Inferior parietal cortex (tissue), 1 donor: ENCODE results near the gene SDHAF2.
"Not testable (repeated sequence)": the region's sequence is repeated elsewhere in the genome, so short reads cannot be mapped to it uniquely, and the experiment has no call there.

Experiments used
- DNase-seq: peaks from one replicate; pipeline ENCODE4 v3.0.0-alpha.2; 2016; ENCODE audit errors: extremely low spot score

Gene SDHAF2

DNA sequence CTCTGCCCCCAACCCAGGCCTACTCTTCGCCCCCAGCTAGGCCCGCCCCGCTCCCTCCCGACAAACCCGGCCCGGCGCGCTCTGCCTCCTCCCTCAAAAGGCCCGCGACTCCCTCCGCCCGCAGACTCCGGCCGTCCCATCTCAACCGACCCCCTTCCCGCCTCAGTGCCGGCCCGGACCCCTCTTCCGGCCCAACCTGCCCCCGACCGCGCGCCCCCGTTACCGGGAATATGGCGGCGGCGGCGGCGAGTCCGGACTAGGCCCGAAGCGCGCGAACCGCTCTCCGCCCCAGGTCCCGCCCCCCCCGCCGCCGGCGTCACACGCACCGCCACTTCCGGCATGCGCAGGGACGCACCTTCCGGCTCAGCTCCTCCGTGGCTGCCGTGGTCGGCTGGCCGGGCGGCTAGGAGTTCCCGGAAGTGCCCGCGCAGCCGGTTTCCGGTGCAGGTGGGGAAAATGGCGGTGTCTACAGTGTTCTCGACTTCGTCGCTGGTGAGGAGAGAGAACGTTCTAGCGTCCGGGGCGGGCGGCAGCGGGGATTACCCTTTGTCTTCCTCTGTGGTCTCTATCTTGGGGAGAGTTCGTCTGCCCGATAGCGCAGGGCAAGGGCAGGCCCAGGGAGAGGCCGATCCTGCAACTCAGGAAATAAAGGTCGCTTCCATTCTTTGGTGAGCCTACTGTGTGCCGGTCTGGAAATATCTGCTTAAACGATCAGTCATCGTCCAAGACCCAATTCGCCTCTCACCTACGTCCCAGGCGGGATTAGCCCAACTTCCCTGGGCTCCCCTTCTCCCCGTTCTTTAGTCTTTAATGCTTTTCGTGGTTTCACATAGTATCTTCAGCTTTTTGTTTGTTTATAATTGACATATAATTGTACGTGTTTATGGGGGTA is at the start of gene SDHAF2, which contains the start of gene CPSF7:
TSS of gene SDHAF2 (plus strand) at position 434 of the 892 bp plus-strand sequence. CDS start at position 457, 23 bp downstream.
TSS of gene CPSF7 (minus strand) at position 285 of the 892 bp plus-strand sequence. CDS start 740 bp downstream, outside the sequence.
- DNase-seq, result peak; percentile 95

DNA sequence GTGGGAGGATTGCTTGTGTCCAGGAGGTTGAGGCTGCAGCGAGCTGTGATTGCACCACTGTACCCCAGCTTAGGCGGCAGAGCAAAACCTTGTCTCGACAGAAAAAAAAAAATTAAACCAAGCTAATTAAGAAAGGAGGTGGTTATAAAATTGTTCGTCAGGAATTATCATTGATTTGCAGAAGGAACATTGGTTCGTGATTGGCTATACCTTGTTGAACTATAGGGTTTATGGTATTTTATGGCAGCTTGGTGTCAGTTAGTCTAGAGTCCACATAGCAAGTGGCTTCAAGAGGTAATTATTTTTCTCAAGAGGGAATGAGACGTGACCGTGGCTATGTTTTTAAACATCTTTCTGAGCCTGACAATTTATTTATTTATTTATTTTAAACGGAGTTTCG is 49.0 kb upstream of the SDHAF2 start:
- DNase-seq, result no peak

DNA sequence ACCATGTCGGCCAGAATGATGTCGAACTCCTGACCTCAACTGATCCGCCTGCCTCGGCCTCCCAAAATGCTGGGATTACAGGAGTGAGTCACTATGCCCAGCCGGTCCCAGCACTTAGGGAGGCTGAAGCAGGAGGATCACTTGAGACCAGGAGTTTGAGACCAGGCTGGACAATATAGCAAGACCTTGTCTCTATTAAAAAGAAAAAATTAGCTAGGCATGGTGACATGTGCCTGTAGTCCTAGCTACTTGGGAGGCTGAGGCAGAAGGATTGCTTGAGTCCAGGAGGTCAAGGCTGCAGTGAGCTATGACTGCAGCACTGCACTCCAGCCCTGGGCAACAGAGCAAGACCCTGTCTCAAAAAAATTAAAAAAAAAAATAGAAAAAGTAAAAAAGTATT is 46.1 kb upstream of the SDHAF2 start:
- not testable (repeated sequence) for DNase-seq

DNA sequence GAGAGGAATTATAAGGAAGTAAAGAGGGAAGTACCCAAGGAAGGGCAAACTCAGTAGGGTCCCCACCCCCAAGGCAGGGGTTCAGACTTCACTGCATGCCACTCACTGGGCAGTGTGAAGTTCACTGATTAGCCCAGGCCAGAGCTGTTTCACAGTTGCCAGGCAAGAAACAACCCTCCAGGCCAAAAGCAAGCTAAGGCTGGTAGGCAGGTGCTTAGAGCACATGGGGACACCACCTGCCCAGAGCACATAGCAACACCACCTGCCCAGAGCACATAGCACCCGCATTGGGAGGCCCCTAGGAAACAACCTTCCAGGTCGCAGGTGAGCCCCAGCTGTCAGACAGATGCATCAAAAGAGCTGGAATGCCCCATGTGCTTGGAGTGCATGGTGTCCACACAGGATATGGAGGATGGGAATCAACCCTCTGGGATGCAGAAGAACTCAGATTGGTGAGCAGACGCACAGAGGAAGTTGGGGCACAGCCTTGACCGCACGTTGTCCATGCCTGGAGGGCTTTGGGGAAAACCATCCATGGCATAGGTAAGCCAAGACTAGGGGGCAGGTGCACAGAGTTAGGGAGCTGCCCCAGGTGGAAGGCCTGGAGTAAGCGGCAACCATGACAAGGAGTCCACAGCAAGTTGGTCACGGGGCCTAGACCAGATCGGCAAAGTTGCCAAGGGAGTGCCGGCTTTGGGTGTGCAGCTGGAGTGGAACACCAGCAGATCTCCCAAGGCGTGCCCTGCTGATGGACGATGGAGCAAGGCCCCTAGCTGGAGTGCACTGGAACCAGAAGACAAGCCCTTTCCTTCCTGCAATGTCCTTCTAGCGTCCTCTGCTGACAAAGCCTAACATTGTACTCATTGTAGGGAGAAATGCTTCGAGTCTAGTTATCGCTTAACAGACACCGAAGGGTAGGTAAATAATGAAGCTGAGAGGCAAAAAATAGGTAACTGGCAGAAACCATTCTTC is 45.4 kb upstream of the SDHAF2 start:
- DNase-seq, result no peak

DNA sequence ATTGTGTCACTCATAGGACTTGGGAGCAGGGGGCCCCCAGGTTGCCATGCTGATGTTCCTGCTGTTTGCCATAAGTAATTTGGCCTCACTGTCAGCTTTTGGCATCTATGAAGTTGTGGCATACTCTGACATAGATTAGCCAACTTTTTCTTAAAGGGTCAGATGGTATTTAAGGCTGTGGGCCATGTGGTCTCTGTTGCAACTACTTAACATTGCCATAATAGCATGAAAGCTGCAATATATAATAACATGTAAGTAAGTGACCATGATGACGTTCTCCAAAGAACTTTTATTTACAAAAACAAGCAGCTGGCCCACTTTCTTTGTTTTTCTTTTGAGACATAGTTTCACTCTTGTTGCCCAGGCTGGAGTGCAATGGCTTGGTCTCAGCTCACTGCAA is 39.8 kb upstream of the SDHAF2 start:
- no peak for DNase-seq

DNA sequence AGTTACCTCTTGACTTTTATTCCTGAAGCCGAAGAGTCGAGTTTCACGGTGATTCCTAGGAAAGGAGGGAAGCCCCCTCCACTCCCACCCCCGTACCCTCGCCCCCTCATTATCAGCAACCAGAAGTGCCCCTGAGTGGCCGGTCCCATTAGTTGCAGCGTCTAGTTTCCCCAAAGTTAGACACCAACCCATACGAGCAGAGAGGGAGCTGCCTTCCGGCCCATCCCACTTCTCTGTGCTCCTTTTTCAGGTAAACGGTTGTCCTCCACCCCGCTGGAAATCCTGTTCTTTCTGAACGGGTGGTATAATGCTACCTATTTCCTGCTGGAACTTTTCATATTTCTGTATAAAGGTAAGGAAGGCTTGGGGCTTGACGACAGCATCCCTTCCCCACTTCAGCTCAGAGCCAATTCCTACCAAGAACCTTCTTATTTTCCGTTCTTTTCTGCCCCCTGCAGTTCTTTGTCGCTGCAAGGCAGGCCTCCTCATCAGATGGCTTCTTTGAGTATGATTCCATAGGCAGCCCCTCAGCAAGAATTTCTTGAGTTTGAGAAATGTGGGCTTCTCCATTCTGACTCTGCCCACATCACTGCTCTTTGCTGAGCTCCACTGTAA is 36.8 kb upstream of the SDHAF2 start:
- DNase-seq, result peak; percentile 19

DNA sequence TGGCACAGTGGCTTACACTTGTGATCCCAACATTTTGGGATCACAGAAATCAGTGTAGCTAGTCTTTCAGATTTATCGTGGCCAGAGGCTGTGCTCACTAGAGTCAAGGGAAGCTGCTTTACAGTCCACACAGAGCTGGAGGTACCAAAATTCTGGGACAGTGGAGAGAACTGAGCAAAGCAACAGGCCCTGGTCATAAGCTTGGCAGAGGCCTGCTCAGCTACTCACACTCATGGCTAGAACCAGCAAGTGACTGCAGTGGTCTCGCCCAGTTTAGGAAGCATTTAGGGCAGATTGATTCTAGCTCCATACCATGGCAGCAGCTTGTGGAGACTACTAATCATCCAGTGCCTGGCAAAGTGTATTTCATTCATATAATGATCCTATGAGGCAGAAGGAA is 28.8 kb upstream of the SDHAF2 start:
- DNase-seq, result no peak

DNA sequence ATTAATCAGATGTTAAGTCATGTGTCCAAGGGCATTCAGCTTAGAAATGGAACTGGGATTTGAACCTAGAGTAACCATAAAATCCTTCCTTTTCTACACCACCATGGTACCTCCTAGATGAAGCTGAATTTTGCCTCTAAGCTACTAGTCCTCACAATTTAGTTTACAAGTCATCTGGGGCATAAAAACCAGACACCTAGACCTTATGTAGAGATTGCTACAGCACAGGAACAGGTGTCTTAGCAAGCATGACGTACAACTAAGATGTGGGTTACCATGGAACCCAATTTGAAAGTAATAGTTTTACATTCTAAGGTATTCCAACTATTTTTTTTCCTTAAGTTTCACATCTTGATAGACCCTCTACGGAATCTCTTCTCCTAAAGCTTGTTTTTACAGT is 28.4 kb upstream of the SDHAF2 start:
- DNase-seq, result no peak

DNA sequence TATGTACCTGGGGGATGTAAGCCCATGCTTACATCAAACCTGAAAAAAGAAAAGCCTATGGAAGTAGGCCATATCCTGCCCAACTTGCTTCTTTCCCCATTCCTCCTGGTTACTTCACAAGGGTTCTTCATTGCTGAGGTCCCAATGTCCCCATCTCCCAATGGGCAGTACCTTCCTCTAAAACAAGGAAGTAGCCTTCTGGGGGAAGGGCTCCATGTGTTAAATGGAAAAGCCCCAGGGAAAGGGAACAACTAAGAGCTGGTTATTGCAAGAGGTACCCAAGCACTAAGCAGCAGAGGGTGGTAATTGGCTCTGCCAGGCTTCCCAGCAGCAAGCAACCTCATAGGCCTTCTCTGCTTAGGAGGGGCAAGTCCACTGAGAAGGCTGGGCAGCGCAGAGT is 26.3 kb upstream of the SDHAF2 start:
- no peak for DNase-seq

DNA sequence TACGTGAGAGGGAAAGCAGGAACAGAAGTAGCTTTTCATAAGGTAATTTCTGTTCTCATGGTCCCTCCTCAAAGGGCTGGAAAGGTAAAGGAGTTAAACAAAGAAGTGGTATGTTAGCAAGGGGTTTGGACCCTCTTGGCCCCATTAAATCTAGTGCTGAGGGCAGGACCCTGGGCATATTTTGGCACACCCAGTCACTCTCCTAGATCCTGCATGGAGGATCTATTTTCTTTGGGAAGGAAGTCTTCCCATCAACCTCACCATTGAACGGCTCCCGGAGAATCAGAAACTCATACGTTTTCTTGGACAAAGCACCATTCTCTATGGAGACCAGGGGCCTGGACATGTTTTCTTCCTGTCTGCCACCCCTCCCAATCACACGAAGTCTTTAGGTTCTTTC is 25.8 kb upstream of the SDHAF2 start:
- no peak for DNase-seq

DNA sequence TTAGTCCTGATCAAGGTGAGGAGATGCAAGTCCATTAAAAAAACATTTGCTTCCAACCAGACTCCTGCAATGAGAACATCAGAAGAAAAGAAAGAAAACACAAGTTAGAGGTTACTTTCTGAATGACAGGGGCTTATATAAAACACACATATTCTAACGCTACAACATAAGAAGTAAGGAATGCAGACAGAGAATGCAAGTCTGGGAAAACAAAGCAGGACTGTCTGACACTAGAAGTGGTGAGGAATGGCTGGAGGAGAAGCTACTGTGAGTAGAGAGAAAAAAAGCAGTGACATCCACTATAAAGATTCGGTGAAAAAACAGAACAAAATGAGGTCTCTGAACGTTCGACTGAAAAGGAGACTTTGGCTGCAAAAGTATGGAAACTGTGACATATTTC is 25.3 kb upstream of the SDHAF2 start:
- DNase-seq, result no peak

DNA sequence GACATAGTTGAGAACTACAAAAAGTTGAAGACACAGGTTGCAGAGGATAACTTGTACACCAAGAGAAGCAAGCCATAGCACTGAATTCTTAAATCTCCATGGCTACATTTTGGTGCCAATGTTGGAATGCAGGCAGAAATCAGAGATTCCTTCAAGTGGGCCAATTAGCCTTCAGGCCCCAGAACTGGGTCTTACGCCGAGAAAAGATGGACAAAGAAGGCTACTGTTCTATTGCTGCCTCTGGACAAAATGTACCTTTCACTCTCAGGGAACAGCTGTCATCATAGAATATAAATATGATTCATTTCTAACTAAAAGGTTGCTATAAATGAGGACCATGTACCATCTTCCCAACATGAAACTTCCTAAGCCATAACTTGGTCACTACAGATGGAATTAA is 23.9 kb upstream of the SDHAF2 start:
- DNase-seq, result peak; percentile 34

DNA sequence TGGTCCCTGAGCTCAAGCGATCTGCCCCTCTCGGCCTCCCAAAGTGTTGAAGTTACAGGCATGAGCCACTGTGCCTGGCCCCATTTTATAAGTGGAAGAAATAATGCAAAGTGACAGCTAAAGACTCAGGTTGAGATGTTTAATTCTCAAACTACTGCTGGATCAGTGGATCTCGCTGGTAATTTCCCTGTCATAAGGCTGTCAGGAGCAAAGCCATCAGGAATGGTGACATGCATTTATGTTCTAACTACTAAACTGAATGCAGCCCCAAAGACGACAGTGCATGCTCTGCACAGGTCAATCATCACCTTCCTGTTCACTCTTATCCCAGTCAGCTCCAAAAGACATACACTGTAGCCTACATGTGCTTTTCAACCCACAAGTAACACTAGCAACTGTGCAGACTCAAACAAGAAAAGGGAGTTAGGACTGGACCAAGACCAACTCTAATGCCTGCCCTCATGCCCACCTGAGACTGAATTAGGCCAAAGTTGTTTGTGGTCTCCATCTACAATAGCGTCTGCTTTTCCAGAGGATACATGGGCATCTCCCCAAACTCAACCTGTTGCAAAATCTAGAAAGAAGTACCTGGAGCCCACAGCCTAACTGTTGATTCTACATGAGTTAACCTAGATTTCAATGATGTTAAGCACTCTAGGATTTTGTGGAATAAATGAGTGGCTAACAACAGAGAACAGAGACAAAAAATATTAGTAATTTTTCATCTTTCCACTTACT is 22.8 kb upstream of the SDHAF2 start:
- DNase-seq, result no peak

DNA sequence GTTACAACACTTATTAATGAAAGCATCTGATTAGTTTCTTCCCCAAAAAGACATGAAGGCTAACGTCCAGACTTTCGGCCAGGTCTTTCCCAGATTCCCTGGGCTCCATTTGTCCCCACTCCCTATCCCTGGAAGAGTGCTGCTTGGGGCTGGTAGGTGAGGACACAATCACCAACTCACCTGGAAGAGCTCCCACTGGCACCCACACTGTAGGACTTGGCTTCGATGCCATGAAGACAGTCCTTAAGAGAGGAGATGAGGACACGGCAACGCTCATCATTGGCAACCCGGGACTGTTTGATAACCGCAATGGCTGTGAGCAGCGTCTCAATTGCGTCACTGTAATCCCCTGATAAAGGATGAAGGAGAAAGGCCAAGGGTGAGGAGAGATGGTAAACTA is 18.3 kb upstream of the SDHAF2 start:
- DNase-seq, result no peak

DNA sequence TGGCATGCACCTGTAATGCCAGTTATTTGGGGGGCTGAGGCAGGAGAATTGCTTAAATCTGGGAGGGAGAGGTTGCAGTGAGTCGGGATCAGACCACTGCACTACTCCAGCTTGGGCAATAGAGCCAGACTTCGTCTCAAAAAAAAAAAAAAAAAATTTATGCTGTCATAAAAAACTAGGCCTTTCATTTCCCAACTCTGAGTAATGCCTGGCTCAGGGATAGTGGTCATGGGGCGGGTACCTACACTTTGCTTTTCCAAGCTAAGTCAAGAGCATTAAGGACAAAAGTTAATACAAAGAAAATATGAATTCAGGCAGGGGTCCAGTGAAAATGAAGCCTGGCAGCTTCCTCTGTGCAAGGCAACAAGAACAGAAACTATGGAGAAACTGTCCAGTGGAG is 16.4 kb upstream of the SDHAF2 start:
- DNase-seq, result no peak

DNA sequence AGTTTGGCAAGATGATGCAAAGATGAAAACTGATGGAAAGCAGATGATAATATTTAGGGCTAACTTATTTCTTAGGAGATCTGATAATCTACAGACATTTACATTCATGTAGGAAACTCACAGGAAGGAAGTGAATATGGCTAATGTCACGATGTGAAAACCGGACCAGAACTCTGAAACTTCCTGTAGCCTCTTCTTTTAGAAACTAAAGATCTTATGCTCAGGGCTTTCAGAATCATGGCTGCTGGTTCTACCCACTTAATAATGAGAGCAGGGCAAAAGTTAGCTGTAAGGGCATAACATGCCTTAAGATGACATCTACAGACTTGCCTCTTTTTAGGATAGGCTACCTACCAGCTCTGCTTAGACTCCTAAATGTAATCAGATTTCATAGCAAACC is 15.4 kb upstream of the SDHAF2 start:
- no peak for DNase-seq

DNA sequence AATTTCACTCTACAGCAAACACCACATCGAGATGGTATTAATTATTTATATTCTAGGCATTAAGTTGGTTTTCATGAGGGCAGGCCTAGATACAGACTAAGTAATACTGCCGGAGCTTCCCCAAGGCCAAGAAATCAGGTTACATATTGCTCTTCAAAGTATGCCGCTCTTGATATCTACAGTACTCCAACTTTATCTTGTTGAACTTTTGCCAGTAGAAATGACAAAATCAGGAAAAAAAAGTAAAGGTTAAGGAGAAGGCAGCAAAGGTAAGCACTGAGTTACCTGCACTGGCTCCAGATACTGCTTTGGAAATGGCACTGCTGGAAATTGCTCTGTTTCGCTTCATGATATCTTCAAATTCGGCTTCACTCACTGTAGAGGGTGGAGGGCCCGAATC is 14.5 kb upstream of the SDHAF2 start:
- no peak for DNase-seq

DNA sequence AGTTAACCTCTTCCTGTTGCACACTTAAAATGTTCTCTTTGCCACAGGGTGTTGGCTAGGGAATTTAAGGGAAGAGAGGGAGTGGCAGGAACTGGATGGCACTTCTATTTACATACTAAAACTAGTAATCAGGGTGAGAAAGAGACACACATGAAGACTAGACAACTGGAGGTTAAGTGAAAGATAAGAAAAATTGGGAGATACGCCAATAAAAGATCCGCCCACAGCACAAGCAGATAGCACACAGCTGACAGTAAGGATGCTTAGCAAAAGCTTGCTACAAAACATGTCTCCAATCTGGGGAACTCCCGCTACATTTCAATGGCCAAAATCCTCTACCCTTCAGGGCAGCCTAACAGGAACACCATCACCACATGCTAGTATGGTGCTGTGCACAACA is 13.0 kb upstream of the SDHAF2 start:
- no peak for DNase-seq

DNA sequence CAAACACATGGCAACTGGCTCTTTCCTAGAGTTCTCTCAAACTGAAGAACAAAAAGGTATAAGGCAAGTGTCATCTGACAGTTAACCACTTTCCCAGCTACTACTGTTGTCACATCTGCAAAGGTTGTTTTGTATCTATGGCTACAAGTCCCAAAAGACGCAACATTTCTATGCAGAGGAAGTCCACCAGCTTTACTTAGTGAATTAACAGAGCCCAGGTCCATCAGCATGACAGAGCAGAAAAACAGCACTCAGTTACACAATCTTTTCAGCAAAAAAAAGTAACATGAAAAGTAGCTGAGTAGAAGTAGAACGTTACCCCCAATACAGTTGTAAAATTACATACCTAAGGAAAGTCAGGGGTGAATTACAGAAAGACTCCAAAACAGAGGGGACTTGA is 12.3 kb upstream of the SDHAF2 start:
- no peak for DNase-seq

DNA sequence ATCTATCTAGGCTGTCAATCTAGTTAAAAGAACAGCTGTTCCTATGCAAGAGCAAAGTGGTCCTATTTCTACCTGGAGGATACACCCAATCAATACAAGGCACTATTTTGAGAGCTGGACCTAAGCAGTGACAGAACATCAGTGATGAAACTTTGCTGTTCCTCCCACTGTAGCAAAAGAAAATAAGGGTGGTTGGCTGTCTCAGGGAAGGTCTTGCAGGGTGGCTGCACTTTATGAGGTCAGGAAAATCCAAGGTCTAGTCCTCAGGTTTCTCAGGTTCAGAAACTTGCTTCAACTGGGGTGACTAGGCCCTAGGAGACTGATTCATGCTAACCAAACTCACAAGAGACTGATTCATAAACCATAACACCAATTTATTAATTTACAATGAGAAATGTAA is 11.8 kb upstream of the SDHAF2 start:
- no peak for DNase-seq

DNA sequence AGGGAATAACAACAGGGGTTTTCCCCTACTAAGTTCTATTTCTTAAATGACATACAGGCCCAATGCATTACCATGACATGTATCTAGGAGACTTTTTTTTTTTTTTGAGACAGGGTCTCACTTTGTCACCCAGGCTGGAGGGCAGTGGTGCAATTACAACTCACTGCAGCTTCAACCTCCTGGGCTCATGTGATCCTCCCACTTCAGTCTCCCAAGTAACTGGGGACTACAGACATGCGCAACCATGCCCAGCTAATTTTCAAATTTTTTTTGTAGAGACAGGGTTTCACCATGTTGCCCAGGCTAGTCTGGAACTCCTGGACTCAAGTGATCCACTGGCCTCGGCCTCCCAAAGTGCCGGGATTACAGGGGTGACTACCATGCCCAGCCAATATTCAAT is 7.7 kb upstream of the SDHAF2 start:
- no peak for DNase-seq
